Gastroesophageal sphincter (tissue), 3 donors: ENCODE data around the gene DBP.

ENCODE experiments used
- CTCF ChIP-seq, 4 experiments: fragments of 200-600 bp in 2 of 4; fragments of 450-650 bp in 2 of 4; sonication (generic) in 1 of 4; IDR thresholded peaks; one replicate each; pipeline ENCODE4 v1.5.1; 2017 to 2019; ENCODE audit warnings: antibody characterized with exemption in 4 of 4, mild to moderate bottlenecking in 2 of 4, moderate library complexity in 2 of 4
- EP300 ChIP-seq: sonication (generic); formaldehyde crosslinking; IDR thresholded peaks from one replicate; pipeline ENCODE4 v1.6.1; 2017; ENCODE audit warnings: antibody characterized with exemption, mild to moderate bottlenecking
- POLR2A ChIP-seq, 2 donors: fragments of 450-650 bp; IDR thresholded peaks; one replicate each; pipeline ENCODE4 v1.6.1; 2017; ENCODE audit warnings: antibody characterized with exemption in 2 of 2, mild to moderate bottlenecking in 2 of 2, moderate library complexity in 1 of 2
- POLR2AphosphoS5 ChIP-seq: sonication (generic); formaldehyde crosslinking; IDR thresholded peaks from one replicate; pipeline ENCODE4 v1.6.1; 2017; ENCODE audit warnings: antibody characterized with exemption

- TF ChIP-seq EP300: no peak
- TF ChIP-seq CTCF (IDR thresholded peaks at IDR 0.05): no peak
- TF ChIP-seq POLR2A (IDR thresholded peaks at IDR 0.05): no peak
- TF ChIP-seq POLR2AphosphoS5: no peak
Observed at GRCh38 chr19:48617146-48617937, 19.8 kb downstream of the DBP start.
